K562 (cell line): Measurements from ENCODE around the gene FAM219B. TPM values are rescaled to one million over a fixed set of nuclear protein-coding genes. Genes with fewer than 3 reads are reported as not detected.

Experiments used
- CEBPG ChIP-seq, 3 experiments: fragments of 200-800 bp in 1 of 3; sonication (Bioruptor generic) in 1 of 3; sonication (generic) in 1 of 3; formaldehyde crosslinking in 1 of 3; IDR thresholded peaks in 2 of 3; conservative IDR thresholded peaks in 1 of 3; 2 replicates each; pipeline versions ENCODE4 v1.6.1 to v1.8.0; 2016 to 2022; ENCODE audit warnings: missing compliant biosample characterization in 2 of 3, missing genetic modification characterization in 2 of 3, mild to moderate bottlenecking in 1 of 3, missing genetic modification reagents in 1 of 3
- CREB1 ChIP-seq, 2 experiments: sonication (generic) in 1 of 2; formaldehyde crosslinking in 1 of 2; IDR thresholded peaks; 2 replicates each; pipeline versions ENCODE4 v1.6.1 to v1.8.0; 2012 to 2022; ENCODE audit warnings: inconsistent platforms in 1 of 2, mild to moderate bottlenecking in 1 of 2, missing genetic modification reagents in 1 of 2, moderate library complexity in 1 of 2
- HDAC1 ChIP-seq, 2 experiments: fragments of 450-650 bp; IDR thresholded peaks; 2 replicates each; pipeline ENCODE4 v1.6.1; 2016 to 2017; ENCODE audit warnings: inconsistent platforms in 1 of 2, mild to moderate bottlenecking in 1 of 2, moderate library complexity in 1 of 2
- HDGF ChIP-seq: fragments of 450-650 bp; IDR thresholded peaks from 2 replicates; pipeline ENCODE4 v1.6.1; 2016
- MAZ ChIP-seq, 2 experiments: fragments of 450-650 bp in 1 of 2; sonication (generic) in 1 of 2; formaldehyde crosslinking; IDR thresholded peaks in 1 of 2; conservative IDR thresholded peaks in 1 of 2; 2 replicates each; pipeline versions ENCODE4 v1.4.0 to v1.5.0; 2020; ENCODE audit warnings: mild to moderate bottlenecking in 1 of 2, missing genetic modification reagents in 1 of 2
- NFYB ChIP-seq: IDR thresholded peaks from 2 replicates; pipeline ENCODE4 v1.6.1; 2011; ENCODE audit warnings: mild to moderate bottlenecking, moderate library complexity; ENCODE audit not compliant: insufficient read length; ENCODE audit errors: extremely low read depth
- RAD51 ChIP-seq: fragments of 450-650 bp; IDR thresholded peaks from 2 replicates; pipeline ENCODE4 v1.7.1; 2016; ENCODE audit warnings: low read depth, mild to moderate bottlenecking, borderline replicate concordance
- TAF1 ChIP-seq: IDR thresholded peaks from 2 replicates; pipeline ENCODE4 v1.6.1; 2011; ENCODE audit warnings: mild to moderate bottlenecking, low read length, moderate library complexity; ENCODE audit not compliant: insufficient read depth, control insufficient read depth, severe bottlenecking; ENCODE audit errors: extremely low read depth
- ZNF12 ChIP-seq: sonication (generic); formaldehyde crosslinking; IDR thresholded peaks from 2 replicates; pipeline ENCODE4 v1.4.0; 2020; ENCODE audit warnings: mild to moderate bottlenecking, missing genetic modification reagents
- ZNF436 ChIP-seq: fragments of 250-450, 450-650 bp; sonication (Bioruptor Pico); formaldehyde crosslinking; IDR thresholded peaks from 2 replicates; pipeline ENCODE4 v1.7.0; 2020; ENCODE audit warnings: mild to moderate bottlenecking
- ZNF668 ChIP-seq: fragments of 250-450 bp; sonication (Bioruptor Pico); IDR thresholded peaks from 2 replicates; pipeline ENCODE4 v1.8.0; 2022; ENCODE audit warnings: mild to moderate bottlenecking, inconsistent platforms
- polyA plus RNA-seq, 8 experiments: library from polyadenylated mRNA; depleted of rRNA in 4 of 8; stranded (reverse) in 5 of 8; unstranded in 3 of 8; fragments of >200 nt; fragmentation: Nextera tagmentation in 2 of 8; fragmentation: Illumina TruSeq in 1 of 8; extraction: Ambion mirVana in 2 of 8; extraction: Trizol in 1 of 8; gene quantifications; 2 replicates each; pipeline versions ENCODE4 v1.2.1 to v1.2.3, GENCODE V29; 2011 to 2014; ENCODE audit warnings: inconsistent platforms in 1 of 8, missing spikeins in 1 of 8
- total RNA-seq, 7 experiments: library from RNA; depleted of rRNA in 6 of 7; stranded (reverse); fragments of >200 nt in 6 of 7; fragmentation: Illumina TruSeq in 2 of 7; extraction: Trizol in 2 of 7; gene quantifications; 2 replicates each; pipeline versions ENCODE4 v1.2.1 to v1.2.3, GENCODE V29; 2011 to 2021; ENCODE audit warnings: low replicate concordance in 1 of 7
- TF ChIP-seq, protein P1 (sequence below): fragments of 450-650 bp; formaldehyde crosslinking; IDR thresholded peaks from 2 replicates; pipeline ENCODE4 v1.4.0; 2020; ENCODE audit warnings: mild to moderate bottlenecking, moderate library complexity
- TF ChIP-seq, protein P2 (sequence below): IDR thresholded peaks from 3 replicates; pipeline ENCODE4 v1.6.1; 2011; ENCODE audit warnings: borderline replicate concordance, mild to moderate bottlenecking, moderate library complexity; ENCODE audit not compliant: insufficient read length; ENCODE audit errors: extremely low read depth
- TF ChIP-seq, protein P3 (sequence below): sonication (generic); formaldehyde crosslinking; IDR thresholded peaks from 2 replicates; pipeline ENCODE4 v1.8.1; 2023; ENCODE audit warnings: mild to moderate bottlenecking, missing genetic modification reagents
- TF ChIP-seq, protein P4 (sequence below): fragments of 150-350 bp; IDR thresholded peaks from 2 replicates; pipeline ENCODE4 v1.6.1; 2014; ENCODE audit warnings: low read depth, mild to moderate bottlenecking, low read length, borderline replicate concordance

The FAM219B gene
- total and polyA plus RNA-seq, 9 of the 15 experiments (the other 6 are each of a cell fraction or from before 2014, with no cell fraction given): 6.8 to 50.4 (median 29.4) TPM

DNA sequence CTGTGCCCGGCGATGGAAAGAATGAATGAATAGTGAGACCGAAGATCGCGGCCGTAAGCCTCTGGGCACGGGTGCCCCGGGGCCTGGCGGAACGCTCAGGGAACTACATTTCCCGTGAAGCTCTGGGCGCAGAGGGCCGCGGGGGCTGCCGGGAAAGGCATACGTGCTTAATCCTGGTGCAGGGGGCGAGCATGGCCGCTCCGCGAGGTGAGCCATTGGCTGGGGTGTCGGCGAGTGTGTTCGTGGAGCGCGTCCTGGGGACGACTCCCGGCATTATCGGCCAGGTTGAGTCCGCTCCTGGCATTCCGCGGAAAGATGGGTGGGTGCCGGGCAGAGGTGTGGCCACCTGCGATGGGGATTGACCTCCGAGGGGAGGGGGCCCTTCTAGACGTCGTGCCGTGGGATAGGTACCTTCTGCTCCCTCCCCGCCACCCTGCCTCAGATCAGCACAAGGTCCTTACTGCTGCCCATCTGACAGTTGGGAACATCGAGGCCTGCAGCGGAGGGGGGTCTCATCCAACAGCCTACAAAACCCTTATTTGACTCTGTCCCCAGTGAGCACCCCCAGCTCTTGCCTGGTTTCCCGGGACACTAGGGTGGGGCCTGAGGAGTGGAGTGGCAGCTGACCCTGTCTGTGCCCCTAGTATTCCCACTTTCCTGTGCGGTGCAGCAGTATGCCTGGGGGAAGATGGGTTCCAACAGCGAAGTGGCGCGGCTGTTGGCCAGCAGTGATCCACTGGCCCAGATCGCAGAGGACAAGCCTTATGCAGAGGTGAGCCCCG is 16.6 kb downstream of the FAM219B start, which contains the start of gene MPI (continued):
- TF ChIP-seq TAF1 (peak; percentile 81), CREB1 (IDR thresholded peaks at IDR 0.05) (peak; percentile 77), CREB1 (CRISPR knock-in tag; IDR thresholded peaks at IDR 0.05) (peak; percentile 80), NFYB (no peak), HDAC1 (IDR thresholded peaks at IDR 0.05) (peak in 1 of 2 experiments; percentile 38; a peak in 2 of 4 replicates), CEBPG (CRISPR knock-in tag; IDR thresholded peaks at IDR 0.05) (no peak), CEBPG (tag; conservative IDR thresholded peaks at IDR 0.05 in 1 of 2, IDR thresholded peaks at IDR 0.05 in 1 of 2) (no peak), ZNF436 (CRISPR knock-in tag) (no peak), MAZ (CRISPR knock-in tag; conservative IDR thresholded peaks at IDR 0.05 in 1 of 2, IDR thresholded peaks at IDR 0.05 in 1 of 2) (peak; percentile 80 to 83; a peak in 3 of 4 replicates), ZNF12 (CRISPR knock-in tag) (no peak), HDGF (no peak), ZNF668 (CRISPR knock-in tag) (peak; percentile 71; the same call in 1 of the 2 replicates), RAD51 (no peak)
- TF ChIP-seq, protein P1, sequence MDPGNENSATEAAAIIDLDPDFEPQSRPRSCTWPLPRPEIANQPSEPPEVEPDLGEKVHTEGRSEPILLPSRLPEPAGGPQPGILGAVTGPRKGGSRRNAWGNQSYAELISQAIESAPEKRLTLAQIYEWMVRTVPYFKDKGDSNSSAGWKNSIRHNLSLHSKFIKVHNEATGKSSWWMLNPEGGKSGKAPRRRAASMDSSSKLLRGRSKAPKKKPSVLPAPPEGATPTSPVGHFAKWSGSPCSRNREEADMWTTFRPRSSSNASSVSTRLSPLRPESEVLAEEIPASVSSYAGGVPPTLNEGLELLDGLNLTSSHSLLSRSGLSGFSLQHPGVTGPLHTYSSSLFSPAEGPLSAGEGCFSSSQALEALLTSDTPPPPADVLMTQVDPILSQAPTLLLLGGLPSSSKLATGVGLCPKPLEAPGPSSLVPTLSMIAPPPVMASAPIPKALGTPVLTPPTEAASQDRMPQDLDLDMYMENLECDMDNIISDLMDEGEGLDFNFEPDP: no peak
- TF ChIP-seq, protein P2, sequence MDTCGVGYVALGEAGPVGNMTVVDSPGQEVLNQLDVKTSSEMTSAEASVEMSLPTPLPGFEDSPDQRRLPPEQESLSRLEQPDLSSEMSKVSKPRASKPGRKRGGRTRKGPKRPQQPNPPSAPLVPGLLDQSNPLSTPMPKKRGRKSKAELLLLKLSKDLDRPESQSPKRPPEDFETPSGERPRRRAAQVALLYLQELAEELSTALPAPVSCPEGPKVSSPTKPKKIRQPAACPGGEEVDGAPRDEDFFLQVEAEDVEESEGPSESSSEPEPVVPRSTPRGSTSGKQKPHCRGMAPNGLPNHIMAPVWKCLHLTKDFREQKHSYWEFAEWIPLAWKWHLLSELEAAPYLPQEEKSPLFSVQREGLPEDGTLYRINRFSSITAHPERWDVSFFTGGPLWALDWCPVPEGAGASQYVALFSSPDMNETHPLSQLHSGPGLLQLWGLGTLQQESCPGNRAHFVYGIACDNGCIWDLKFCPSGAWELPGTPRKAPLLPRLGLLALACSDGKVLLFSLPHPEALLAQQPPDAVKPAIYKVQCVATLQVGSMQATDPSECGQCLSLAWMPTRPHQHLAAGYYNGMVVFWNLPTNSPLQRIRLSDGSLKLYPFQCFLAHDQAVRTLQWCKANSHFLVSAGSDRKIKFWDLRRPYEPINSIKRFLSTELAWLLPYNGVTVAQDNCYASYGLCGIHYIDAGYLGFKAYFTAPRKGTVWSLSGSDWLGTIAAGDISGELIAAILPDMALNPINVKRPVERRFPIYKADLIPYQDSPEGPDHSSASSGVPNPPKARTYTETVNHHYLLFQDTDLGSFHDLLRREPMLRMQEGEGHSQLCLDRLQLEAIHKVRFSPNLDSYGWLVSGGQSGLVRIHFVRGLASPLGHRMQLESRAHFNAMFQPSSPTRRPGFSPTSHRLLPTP: no peak
- TF ChIP-seq, protein P3, sequence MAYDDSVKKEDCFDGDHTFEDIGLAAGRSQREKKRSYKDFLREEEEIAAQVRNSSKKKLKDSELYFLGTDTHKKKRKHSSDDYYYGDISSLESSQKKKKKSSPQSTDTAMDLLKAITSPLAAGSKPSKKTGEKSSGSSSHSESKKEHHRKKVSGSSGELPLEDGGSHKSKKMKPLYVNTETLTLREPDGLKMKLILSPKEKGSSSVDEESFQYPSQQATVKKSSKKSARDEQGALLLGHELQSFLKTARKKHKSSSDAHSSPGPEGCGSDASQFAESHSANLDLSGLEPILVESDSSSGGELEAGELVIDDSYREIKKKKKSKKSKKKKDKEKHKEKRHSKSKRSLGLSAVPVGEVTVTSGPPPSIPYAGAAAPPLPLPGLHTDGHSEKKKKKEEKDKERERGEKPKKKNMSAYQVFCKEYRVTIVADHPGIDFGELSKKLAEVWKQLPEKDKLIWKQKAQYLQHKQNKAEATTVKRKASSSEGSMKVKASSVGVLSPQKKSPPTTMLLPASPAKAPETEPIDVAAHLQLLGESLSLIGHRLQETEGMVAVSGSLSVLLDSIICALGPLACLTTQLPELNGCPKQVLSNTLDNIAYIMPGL (CRISPR knock-in tag): peak; percentile 73; the same call in 1 of the 2 replicates
- TF ChIP-seq, protein P4, sequence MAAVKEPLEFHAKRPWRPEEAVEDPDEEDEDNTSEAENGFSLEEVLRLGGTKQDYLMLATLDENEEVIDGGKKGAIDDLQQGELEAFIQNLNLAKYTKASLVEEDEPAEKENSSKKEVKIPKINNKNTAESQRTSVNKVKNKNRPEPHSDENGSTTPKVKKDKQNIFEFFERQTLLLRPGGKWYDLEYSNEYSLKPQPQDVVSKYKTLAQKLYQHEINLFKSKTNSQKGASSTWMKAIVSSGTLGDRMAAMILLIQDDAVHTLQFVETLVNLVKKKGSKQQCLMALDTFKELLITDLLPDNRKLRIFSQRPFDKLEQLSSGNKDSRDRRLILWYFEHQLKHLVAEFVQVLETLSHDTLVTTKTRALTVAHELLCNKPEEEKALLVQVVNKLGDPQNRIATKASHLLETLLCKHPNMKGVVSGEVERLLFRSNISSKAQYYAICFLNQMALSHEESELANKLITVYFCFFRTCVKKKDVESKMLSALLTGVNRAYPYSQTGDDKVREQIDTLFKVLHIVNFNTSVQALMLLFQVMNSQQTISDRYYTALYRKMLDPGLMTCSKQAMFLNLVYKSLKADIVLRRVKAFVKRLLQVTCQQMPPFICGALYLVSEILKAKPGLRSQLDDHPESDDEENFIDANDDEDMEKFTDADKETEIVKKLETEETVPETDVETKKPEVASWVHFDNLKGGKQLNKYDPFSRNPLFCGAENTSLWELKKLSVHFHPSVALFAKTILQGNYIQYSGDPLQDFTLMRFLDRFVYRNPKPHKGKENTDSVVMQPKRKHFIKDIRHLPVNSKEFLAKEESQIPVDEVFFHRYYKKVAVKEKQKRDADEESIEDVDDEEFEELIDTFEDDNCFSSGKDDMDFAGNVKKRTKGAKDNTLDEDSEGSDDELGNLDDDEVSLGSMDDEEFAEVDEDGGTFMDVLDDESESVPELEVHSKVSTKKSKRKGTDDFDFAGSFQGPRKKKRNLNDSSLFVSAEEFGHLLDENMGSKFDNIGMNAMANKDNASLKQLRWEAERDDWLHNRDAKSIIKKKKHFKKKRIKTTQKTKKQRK: no peak
